Brain microvascular endothelial cell (primary cell): ENCODE results near the gene KIAA1217.
"Not testable (repeated sequence)": the region's sequence is repeated elsewhere in the genome, so short reads cannot be mapped to it uniquely, and the experiment has no call there.

ENCODE experiments used
- DNase-seq: peaks from one replicate; pipeline ENCODE4 v3.0.0-alpha.2; 2020
- H3K27ac ChIP-seq: fragments of 250-450 bp; sonication (Bioruptor Pico); 2 replicates; pipeline ENCODE4 v1.5.1; 2020; ENCODE audit warnings: mild to moderate bottlenecking, moderate library complexity
- H3K27me3 ChIP-seq: fragments of 250-450 bp; sonication (Bioruptor Pico); replicated peaks from 2 replicates; pipeline ENCODE4 v1.5.1; 2020; ENCODE audit warnings: mild to moderate bottlenecking
- H3K36me3 ChIP-seq: fragments of 250-450 bp; sonication (Bioruptor Pico); replicated peaks from 2 replicates; pipeline ENCODE4 v1.5.1; 2020; ENCODE audit warnings: mild to moderate bottlenecking
- H3K4me3 ChIP-seq: 2 replicates; pipeline ENCODE4 v1.5.1; 2011; ENCODE audit warnings: low read depth, mild to moderate bottlenecking, control low read depth, low read length, moderate library complexity
- in situ Hi-C: cut with HindIII; loops from 2 replicates; pipeline ENCODE4 v1.10.0; 2017; ENCODE audit warnings: low sequenced_read_pairs, low pct_ligation_motif_present
- TF ChIP-seq, protein P1 (sequence below): IDR thresholded peaks from 2 replicates; pipeline ENCODE4 v1.5.1; 2011; ENCODE audit warnings: low read depth, mild to moderate bottlenecking, moderate library complexity, low read length, control low read depth, inconsistent platforms; ENCODE audit errors: missing control alignments

KIAA1217 gene

DNA sequence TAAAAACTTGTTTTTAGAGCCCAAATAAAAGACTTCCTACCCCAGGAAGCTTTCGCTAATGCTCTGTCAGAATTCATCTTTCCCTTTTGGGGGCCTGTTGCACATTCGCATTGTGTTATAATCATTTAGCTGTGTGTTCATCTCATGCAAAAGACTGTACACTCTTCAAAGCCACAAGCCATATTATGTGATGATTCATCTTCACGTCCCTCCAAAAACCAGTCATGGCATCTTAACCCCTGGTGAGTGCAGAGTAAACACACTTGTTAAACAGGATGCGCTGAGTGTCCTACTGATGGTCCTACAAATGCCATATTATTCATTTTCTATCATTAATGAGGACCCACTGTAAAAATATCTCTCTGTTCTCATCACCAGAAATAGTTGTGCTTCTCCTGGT, 235.4 kb downstream of the KIAA1217 start:
- peak overlapping the region; percentile 52 for H3K27ac ChIP-seq
- no peaks in the 10 kb centered on the region for H3K27me3 ChIP-seq
- no peak overlapping the region for H3K4me3 ChIP-seq
- in situ Hi-C loops = no loop called here
- peak; percentile 92 for DNase-seq
- no peaks in the 10 kb centered on the region for H3K36me3 ChIP-seq
- TF ChIP-seq, protein P1, sequence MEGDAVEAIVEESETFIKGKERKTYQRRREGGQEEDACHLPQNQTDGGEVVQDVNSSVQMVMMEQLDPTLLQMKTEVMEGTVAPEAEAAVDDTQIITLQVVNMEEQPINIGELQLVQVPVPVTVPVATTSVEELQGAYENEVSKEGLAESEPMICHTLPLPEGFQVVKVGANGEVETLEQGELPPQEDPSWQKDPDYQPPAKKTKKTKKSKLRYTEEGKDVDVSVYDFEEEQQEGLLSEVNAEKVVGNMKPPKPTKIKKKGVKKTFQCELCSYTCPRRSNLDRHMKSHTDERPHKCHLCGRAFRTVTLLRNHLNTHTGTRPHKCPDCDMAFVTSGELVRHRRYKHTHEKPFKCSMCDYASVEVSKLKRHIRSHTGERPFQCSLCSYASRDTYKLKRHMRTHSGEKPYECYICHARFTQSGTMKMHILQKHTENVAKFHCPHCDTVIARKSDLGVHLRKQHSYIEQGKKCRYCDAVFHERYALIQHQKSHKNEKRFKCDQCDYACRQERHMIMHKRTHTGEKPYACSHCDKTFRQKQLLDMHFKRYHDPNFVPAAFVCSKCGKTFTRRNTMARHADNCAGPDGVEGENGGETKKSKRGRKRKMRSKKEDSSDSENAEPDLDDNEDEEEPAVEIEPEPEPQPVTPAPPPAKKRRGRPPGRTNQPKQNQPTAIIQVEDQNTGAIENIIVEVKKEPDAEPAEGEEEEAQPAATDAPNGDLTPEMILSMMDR = no peak

DNA sequence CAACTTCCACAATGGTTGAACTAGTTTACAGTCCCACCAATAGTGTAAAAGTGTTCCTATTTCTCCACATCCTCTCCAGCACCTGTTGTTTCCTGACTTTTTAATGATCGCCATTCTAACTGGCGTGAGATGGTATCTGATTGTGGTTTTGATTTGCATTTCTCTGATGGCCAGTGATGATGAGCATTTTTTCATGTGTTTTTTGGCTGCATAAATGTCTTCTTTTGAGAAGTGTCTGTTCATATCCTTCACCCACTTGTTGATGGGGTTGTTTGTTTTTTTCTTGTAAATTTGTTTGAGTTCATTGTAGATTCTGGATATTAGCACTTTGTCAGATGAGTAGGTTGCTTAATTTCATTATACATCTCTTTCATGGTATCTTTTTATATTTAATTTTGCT, 237.0 kb downstream of the KIAA1217 start:
- DNase-seq, H3K36me3 ChIP-seq, H3K4me3 ChIP-seq, in situ Hi-C loops, H3K27me3 ChIP-seq: not testable (repeated sequence)
- H3K27ac ChIP-seq = peak overlapping the region; percentile 86

DNA sequence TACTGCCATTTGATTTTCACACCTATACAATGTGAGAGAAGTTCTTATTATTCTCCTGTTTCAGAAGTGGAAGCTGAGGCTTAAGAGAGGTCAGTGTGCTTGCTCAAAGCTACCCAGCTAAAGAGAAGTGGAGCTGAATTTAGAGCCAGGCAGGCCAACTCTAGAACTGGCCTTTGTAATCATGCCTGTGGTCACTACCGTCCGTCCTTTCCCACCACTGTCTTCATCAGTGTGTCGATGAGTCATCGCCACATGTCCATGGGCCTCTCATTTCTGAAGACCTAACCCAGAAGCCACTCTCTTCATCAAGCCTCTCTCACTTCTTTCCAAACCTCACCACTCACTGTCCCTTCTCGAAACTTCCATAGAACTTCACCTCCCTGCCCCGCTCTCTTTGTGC, 237.8 kb downstream of the KIAA1217 start:
- TF ChIP-seq, protein P1 = no peak
- in situ Hi-C loops = no loop called here
- Histone ChIP-seq H3K27me3 (no peaks in the 10 kb centered on the region), H3K27ac (peak overlapping the region; percentile 86), H3K4me3 (no peak overlapping the region), H3K36me3 (no peaks in the 10 kb centered on the region)
- DNase-seq = peak; percentile 96

DNA sequence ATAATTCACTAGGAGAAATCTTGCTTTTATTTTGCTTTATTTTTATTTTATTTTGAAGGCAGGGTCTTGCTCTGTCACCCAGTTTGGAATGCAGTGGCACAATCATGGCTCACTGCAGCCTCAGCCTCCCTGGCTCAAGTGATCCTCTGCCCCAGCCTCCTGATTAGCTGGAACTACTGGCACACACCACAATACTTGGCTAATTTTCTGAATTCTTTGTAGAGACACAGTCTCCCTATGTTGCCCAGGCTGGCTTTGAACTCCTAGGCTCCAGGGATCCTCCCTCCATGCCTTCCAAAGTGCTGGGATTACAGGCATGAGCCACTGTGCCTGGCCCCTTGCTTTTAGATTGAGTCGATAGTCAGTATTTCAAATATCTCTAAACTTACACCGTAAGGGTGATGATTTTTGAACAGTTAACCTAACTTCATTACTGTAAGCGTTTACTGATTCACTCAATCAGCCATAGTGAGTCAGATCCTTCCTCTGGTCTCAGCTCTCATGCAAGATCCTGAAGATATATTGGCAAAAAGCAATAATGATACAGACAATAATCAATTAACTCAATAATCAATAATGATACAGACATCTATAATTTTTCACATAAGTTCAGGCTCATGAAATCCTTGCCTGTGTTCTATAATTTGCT, 239.5 kb downstream of the KIAA1217 start:
- TF ChIP-seq, protein P1 = no peak
- Histone ChIP-seq H3K36me3 (no peaks in the 10 kb centered on the region), H3K4me3 (no peak overlapping the region), H3K27me3 (no peaks in the 10 kb centered on the region), H3K27ac (peak overlapping the region; percentile 86)
- DNase-seq = no peak
- in situ Hi-C loops = no loop called here

DNA sequence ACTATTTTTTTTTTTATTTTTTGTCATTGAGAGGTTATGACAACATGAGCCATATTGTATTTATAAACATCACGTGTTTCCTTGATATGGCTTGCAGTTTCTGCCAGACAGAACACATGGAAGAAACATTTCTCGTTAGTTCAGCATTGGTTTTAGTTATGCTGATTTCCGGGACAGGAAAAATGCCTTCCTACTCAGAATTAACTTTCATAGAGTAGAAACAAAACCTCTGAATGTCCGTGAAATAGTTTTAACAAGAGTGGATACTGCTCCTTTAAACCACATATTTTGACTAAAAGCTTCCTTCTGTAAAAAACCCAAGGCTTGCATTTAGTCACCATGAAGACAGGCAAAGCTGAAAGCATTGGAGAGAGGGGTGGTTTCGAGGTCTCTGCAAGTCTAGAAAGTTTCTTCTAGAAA, 240.4 kb downstream of the KIAA1217 start:
- in situ Hi-C loops = no loop called here
- Histone ChIP-seq H3K27me3 (no peaks in the 10 kb centered on the region), H3K4me3 (peak overlapping the region; percentile 32), H3K36me3 (no peaks in the 10 kb centered on the region), H3K27ac (peak overlapping the region; percentile 86)
- DNase-seq = no peak
- TF ChIP-seq, protein P1 = no peak

DNA sequence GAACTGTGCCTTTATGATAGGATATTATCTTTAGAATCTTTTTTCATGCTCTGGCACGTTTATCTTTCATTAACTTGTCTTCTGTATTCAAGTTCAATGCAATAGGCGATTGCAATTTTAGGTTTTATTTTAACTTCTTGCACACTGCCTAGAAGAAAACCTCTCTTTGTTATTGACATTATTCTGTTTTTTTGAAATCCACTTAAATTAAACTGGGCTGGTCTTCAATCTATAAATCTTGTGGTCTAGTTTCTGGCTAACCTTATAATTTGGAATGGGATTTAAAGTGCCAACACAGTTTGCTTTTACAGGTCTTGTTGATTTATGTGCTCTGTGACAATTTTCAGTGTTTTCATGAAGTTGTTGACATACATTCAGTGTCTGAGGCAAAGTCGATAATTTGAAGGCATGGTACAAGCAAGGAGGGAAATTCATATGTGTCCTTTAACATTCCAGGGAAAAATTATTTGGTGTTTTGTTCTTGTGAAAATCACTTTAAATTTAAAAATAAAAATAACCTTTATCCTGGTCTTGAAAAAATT, 240.9 kb downstream of the KIAA1217 start:
- no peak for DNase-seq
- in situ Hi-C loops = no loop called here
- H3K27me3 ChIP-seq = no peaks in the 10 kb centered on the region
- H3K27ac ChIP-seq = peak overlapping the region; percentile 86
- no peaks in the 10 kb centered on the region for H3K36me3 ChIP-seq
- peak overlapping the region; percentile 32 for H3K4me3 ChIP-seq
- TF ChIP-seq, protein P1 = no peak
